GM12878 (cell line): ENCODE data around the gene RASA1. TPM values are rescaled to one million over a fixed set of nuclear protein-coding genes. Genes with fewer than 3 reads are reported as not detected.

Source experiments
- ATAC-seq: fragments of 200-7000 bp; cut with Tn5 transposase; 3 replicates; pipeline ENCODE4 v1.9.1; 2020; ENCODE audit warnings: mild to moderate bottlenecking, moderate library complexity
- Bru-seq: library from RNA; stranded (reverse); fragments of 400-500 nt; gene quantifications from one replicate; lab custom pipeline; 2021; lab: Mats Ljungman, UMichigan
- BruChase-seq, 2 experiments: library from RNA; stranded (reverse); fragments of 400-500 nt; gene quantifications; one replicate each; lab custom pipeline; 2021; lab: Mats Ljungman, UMichigan
- BruUV-seq: library from RNA; stranded (reverse); fragments of 400-500 nt; replicated peaks from 2 replicates; lab custom pipeline; 2021; lab: Mats Ljungman, UMichigan
- CTCF ChIA-PET: fragments of 300-600 bp; sonication (Branson Sonifier 250); formaldehyde crosslinking; extraction: SDS; loops from one replicate; lab custom pipeline; 2021; ENCODE audit warnings: inconsistent platforms; lab: Yijun Ruan, JAX
- POLR2A ChIA-PET: fragments of 350-600 bp; formaldehyde crosslinking; extraction: SDS; loops from one replicate; lab custom pipeline; 2021; ENCODE audit warnings: inconsistent platforms; lab: Charles Lee
- RAD21 ChIA-PET: fragments of 300-600 bp; sonication (Branson Sonifier 250); formaldehyde crosslinking; loops from one replicate; lab custom pipeline; 2023; ENCODE audit warnings: antibody characterized with exemption; ENCODE audit not compliant: unreplicated experiment; lab: Charles Lee
- SMC1A ChIA-PET: fragments of 300-600 bp; sonication (Branson Sonifier 250); formaldehyde crosslinking; loops from one replicate; lab custom pipeline; 2023; ENCODE audit not compliant: unreplicated experiment, uncharacterized antibody; lab: Charles Lee
- DNase-seq: peaks from one replicate; pipeline ENCODE4 v3.0.0-alpha.2; 2011; ENCODE audit warnings: low read depth, low spot score
- FAIRE-seq: peaks from 3 replicates; lab custom pipeline; 2011; peaks lifted over from hg19 to GRCh38; lab: Jason Lieb, UNC
- H2AFZ ChIP-seq: 2 replicates; pipeline ENCODE4 v1.6.0; 2011; ENCODE audit warnings: low read depth, low read length, control low read depth; ENCODE audit not compliant: control insufficient read depth
- H3K27ac ChIP-seq: 2 replicates; pipeline ENCODE4 v1.5.1; 2011; ENCODE audit warnings: control low read depth; ENCODE audit not compliant: control insufficient read depth, insufficient read depth
- H3K27me3 ChIP-seq, 2 experiments: replicated peaks in 1 of 2; 2 replicates each; pipeline versions ENCODE4 v1.6.0 to v1.6.1; 2011; ENCODE audit warnings: low read length in 1 of 2; ENCODE audit not compliant: control insufficient read depth in 2 of 2, insufficient read depth in 2 of 2
- H3K36me3 ChIP-seq, 2 experiments: 2 replicates each; pipeline ENCODE4 v1.5.1; 2011; ENCODE audit warnings: low read length in 1 of 2; ENCODE audit not compliant: control insufficient read depth in 2 of 2, insufficient read depth in 2 of 2
- H3K4me1 ChIP-seq: 2 replicates; pipeline ENCODE4 v1.6.1; 2011; ENCODE audit warnings: mild to moderate bottlenecking, low read length, moderate library complexity, mixed read lengths; ENCODE audit not compliant: control insufficient read depth, insufficient read depth
- H3K4me2 ChIP-seq: 2 replicates; pipeline ENCODE4 v1.6.0; 2011; ENCODE audit warnings: control low read depth; ENCODE audit not compliant: control insufficient read depth, insufficient read depth
- H3K4me3 ChIP-seq: fragments of 200-600 bp; sonication (generic); 2 replicates; pipeline ENCODE4 v1.5.1; 2016
- H3K79me2 ChIP-seq: 2 replicates; pipeline ENCODE4 v1.6.0; 2011; ENCODE audit warnings: low read length; ENCODE audit not compliant: control insufficient read depth, insufficient read depth
- H3K9ac ChIP-seq: 2 replicates; pipeline ENCODE4 v1.8.0; 2011; ENCODE audit warnings: low read length, control low read depth, mixed read lengths; ENCODE audit not compliant: control insufficient read depth, insufficient read depth
- H3K9me3 ChIP-seq: replicated peaks from 3 replicates; pipeline ENCODE4 v1.5.1; 2011; ENCODE audit warnings: mild to moderate bottlenecking, low read length; ENCODE audit not compliant: control insufficient read depth, insufficient read depth
- H4K20me1 ChIP-seq: 2 replicates; pipeline ENCODE4 v1.6.0; 2011; ENCODE audit not compliant: control insufficient read depth, insufficient read depth
- ATF3 ChIP-seq: IDR thresholded peaks from 2 replicates; pipeline ENCODE4 v1.6.1; 2011; ENCODE audit warnings: low read depth, mild to moderate bottlenecking, low read length, moderate library complexity, borderline replicate concordance; ENCODE audit errors: extremely low read depth
- HSF1 ChIP-seq: fragments of 150-350 bp; IDR thresholded peaks from 2 replicates; pipeline ENCODE4 v1.6.1; 2014; ENCODE audit warnings: mild to moderate bottlenecking, low read depth, low read length
- MYC ChIP-seq: IDR thresholded peaks from 2 replicates; pipeline ENCODE4 v1.6.1; 2011; ENCODE audit warnings: mild to moderate bottlenecking, low read length, moderate library complexity, inconsistent platforms; ENCODE audit not compliant: insufficient read depth, insufficient replicate concordance, insufficient read length, severe bottlenecking
- PBX3 ChIP-seq: IDR thresholded peaks from 2 replicates; pipeline ENCODE4 v1.6.1; 2011; ENCODE audit warnings: mild to moderate bottlenecking, low read depth, low read length, moderate library complexity; ENCODE audit not compliant: insufficient replicate concordance
- POU2F2 ChIP-seq: IDR thresholded peaks from 3 replicates; pipeline ENCODE4 v1.6.1; 2011; ENCODE audit warnings: low read depth, mild to moderate bottlenecking, low read length, borderline replicate concordance
- RBBP5 ChIP-seq: fragments of 200-600 bp; sonication (generic); conservative IDR thresholded peaks from 2 replicates; pipeline ENCODE4 v1.6.1; 2016
- STAT3 ChIP-seq: IDR thresholded peaks from 2 replicates; pipeline ENCODE4 v1.6.1; 2011; ENCODE audit warnings: low read depth, low read length, improper control_type of control experiment
- USF2 ChIP-seq: IDR thresholded peaks from 2 replicates; pipeline ENCODE4 v1.6.1; 2011; ENCODE audit warnings: low read depth, low read length, improper control_type of control experiment, borderline replicate concordance
- ZNF274 ChIP-seq: IDR thresholded peaks from one replicate; pipeline ENCODE4 v1.8.0; 2011; ENCODE audit not compliant: insufficient read length, insufficient read depth
- WGBS: methylation state at CpG from one replicate; pipeline ENCODE4 v1.1.6; 2016; ENCODE audit warnings: low lambda C conversion rate; ENCODE audit not compliant: insufficient replicate concordance, insufficient coverage; ENCODE audit errors: missing lambda C conversion rate; 5-methylcytosine and 5-hydroxymethylcytosine counted together
- in situ Hi-C: fragments of 300-500 bp; cut with MboI; formaldehyde crosslinking; loops from 9 replicates; pipeline ENCODE4 v1.14.3; 2018; ENCODE audit warnings: mixed read lengths
- intact Hi-C: fragments of 100-400 bp; cut with micrococcal nuclease; formaldehyde crosslinking; loops from one replicate; pipeline ENCODE4 v1.14.2; 2022; ENCODE audit not compliant: unreplicated experiment
- long read RNA-seq, 2 experiments: library from polyadenylated mRNA; unstranded; transcript quantifications; one replicate each; pipeline ENCODE4 v2.0.0, GENCODE V29; 2019 to 2020
- polyA minus RNA-seq, 3 experiments: library from RNA; depleted of rRNA, polyadenylated mRNA; stranded (reverse); fragments of >200 nt; gene quantifications; 2 replicates each; pipeline ENCODE4 v1.2.3, GENCODE V29; 2011
- polyA plus RNA-seq, 11 experiments: library from polyadenylated mRNA; depleted of rRNA in 4 of 11; unstranded in 6 of 11; stranded (reverse) in 5 of 11; fragments of >200 nt; fragmentation: Nextera tagmentation in 4 of 11; fragmentation: Illumina TruSeq in 1 of 11; extraction: Ambion mirVana in 4 of 11; extraction: Trizol in 1 of 11; gene quantifications; 1 replicate in 1 of 11; 2 replicates in 10 of 11; pipeline versions ENCODE4 v1.2.1 to v1.2.3, GENCODE V29; 2011 to 2016; ENCODE audit warnings: inconsistent platforms in 2 of 11, missing spikeins in 2 of 11, low read depth in 1 of 11
- total RNA-seq, 4 experiments: library from RNA; depleted of rRNA in 3 of 4; stranded (reverse); fragments of >200 nt in 3 of 4; fragmentation: Illumina TruSeq in 1 of 4; extraction: Trizol in 1 of 4; gene quantifications; 2 replicates each; pipeline versions ENCODE4 v1.2.1 to v1.2.3, GENCODE V29; 2013 to 2021
- TF ChIP-seq, protein P1 (sequence below): fragments of 450-650 bp; IDR thresholded peaks from 2 replicates; pipeline ENCODE4 v1.6.1; 2018; ENCODE audit warnings: borderline replicate concordance, mild to moderate bottlenecking; ENCODE audit not compliant: partially characterized antibody

The RASA1 gene
- 125 and 130 TPM in 2 replicates for total RNA-seq (2013; cell fraction: nucleolus; rRNA removed)
- total RNA-seq (2014; rRNA removed) (23.3 and 27.1 TPM in 2 replicates), total RNA-seq (2014; rRNA removed; fragmentation: Illumina TruSeq; extraction: Trizol) (20.3 and 22.4 TPM in 2 replicates), total RNA-seq (2021) (26.1 and 26.9 TPM in 2 replicates), polyA plus RNA-seq (2011; rRNA removed) (72.3 and 101 TPM in 2 replicates), polyA plus RNA-seq (2014; fragmentation: Illumina TruSeq; extraction: Trizol) (33.6 and 42.6 TPM in 2 replicates), polyA plus RNA-seq (2014; fragmentation: Nextera tagmentation; extraction: Ambion mirVana) (10 to 100 TPM in 1 of 2 experiments, 1 to 10 TPM in 1; 7.8 to 12.0 TPM), polyA plus RNA-seq (2014; rRNA removed) (21.7 and 26.7 TPM in 2 replicates), polyA plus RNA-seq (2016; fragmentation: Nextera tagmentation; extraction: Ambion mirVana) (10 to 100 TPM; 18.4 to 18.9 TPM), polyA minus RNA-seq (2011; rRNA and poly(A)+ RNA removed) (51.4 and 59.8 TPM in 2 replicates), Bru-seq, nascent RNA (percentile 89 among the genes with signal in this experiment), BruChase-seq, experiment 1, labeled RNA remaining after a 6-hour chase (percentile 86 among the genes with signal in this experiment), BruChase-seq, experiment 2, labeled RNA remaining after a 2-hour chase (percentile 89 among the genes with signal in this experiment)
- polyA plus RNA-seq (2011; ENCODE audit: low read depth) = 12.6 TPM
- polyA plus RNA-seq (2011; cell fraction: cytosol; rRNA removed) = 31.1 and 32.2 TPM in 2 replicates
- polyA plus RNA-seq (2011; cell fraction: nucleus; rRNA removed) = 80.1 and 92.8 TPM in 2 replicates
- polyA plus RNA-seq (2012) = 18.4 and 36.3 TPM in 2 replicates
- 14.6 and 15.7 TPM in 2 replicates for polyA minus RNA-seq (2011; cell fraction: cytosol; rRNA and poly(A)+ RNA removed)
- 52.3 and 87.1 TPM in 2 replicates for polyA minus RNA-seq (2011; cell fraction: nucleus; rRNA and poly(A)+ RNA removed)
- long read RNA-seq, experiment 1, partial matches to known transcripts = 1 of 1 reads
- long read RNA-seq, experiment 1, other reads (novel, unspliced or antisense) = 0 of 1 reads
- long read RNA-seq, experiment 2, partial matches to known transcripts = 27 of 38 reads
- long read RNA-seq, experiment 2, other reads (novel, unspliced or antisense) = 9 of 38 reads

- no TSS peak for BruUV-seq
- ChIA-PET SMC1A (interaction anchor here (0.6 to 4.1 kb wide), 16 partner anchors 16 to 257 kb away, joined by 3 to 39 read pairs (median 4); no protein-coding TSS in a partner anchor), POLR2A (interaction anchor here (0.6 to 2.5 kb wide), 15 partner anchors 11 to 197 kb away, joined by 3 to 17 read pairs (median 6); no protein-coding TSS in a partner anchor), RAD21 (interaction anchor here (0.6 to 3.8 kb wide), 15 partner anchors 12 to 198 kb away, joined by 3 to 26 read pairs (median 4); no protein-coding TSS in a partner anchor), CTCF (interaction anchor here (0.6 to 2.6 kb wide), 5 partner anchors 11 to 197 kb away, joined by 3 to 17 read pairs (median 5); no protein-coding TSS in a partner anchor)
- Histone ChIP-seq H3K36me3 (peaks cover 0 to 5% of the 10 kb centered on the region in 2 experiments; a peak in 1 of 4 replicates), H3K27ac (peak within 1 kb of the TSS; percentile 94), H3K27me3 (no peaks in the 10 kb centered on the region), H3K4me3 (peak within 1 kb of the TSS; percentile 98), H4K20me1 (no peaks in the 10 kb centered on the region), H3K79me2 (peaks cover 47% of the 10 kb centered on the region), H3K4me2 (peak within 1 kb of the TSS; percentile 54), H2AFZ (peak within 1 kb of the TSS; percentile 85), H3K9me3 (no peaks in the 10 kb centered on the region; the same call in 2 of the 3 replicates), H3K9ac (peak within 1 kb of the TSS; percentile 90), H3K4me1 (no peaks in the 10 kb centered on the region)
- ATAC-seq (peak; percentile 74), FAIRE-seq (peak; percentile 94), DNase-seq (peak; percentile 76)
- WGBS = under 1% methylated on average over 28 of the region's 46 CpGs
- intact Hi-C loops (loop anchor here (1.0 to 10.0 kb wide), 6 partner anchors 36 to 197 kb away; no protein-coding TSS in a partner anchor), in situ Hi-C loops (no loop called here)
- TF ChIP-seq ZNF274 = no peak
- TF ChIP-seq RBBP5 = no peak
- TF ChIP-seq HSF1 = no peak
- no peak for TF ChIP-seq MYC
- no peak for TF ChIP-seq USF2
- TF ChIP-seq ATF3 = no peak
- TF ChIP-seq STAT3 = no peak
- TF ChIP-seq POU2F2 = no peak; the same call in 2 of the 3 replicates
- TF ChIP-seq PBX3 = no peak
- TF ChIP-seq, protein P1, sequence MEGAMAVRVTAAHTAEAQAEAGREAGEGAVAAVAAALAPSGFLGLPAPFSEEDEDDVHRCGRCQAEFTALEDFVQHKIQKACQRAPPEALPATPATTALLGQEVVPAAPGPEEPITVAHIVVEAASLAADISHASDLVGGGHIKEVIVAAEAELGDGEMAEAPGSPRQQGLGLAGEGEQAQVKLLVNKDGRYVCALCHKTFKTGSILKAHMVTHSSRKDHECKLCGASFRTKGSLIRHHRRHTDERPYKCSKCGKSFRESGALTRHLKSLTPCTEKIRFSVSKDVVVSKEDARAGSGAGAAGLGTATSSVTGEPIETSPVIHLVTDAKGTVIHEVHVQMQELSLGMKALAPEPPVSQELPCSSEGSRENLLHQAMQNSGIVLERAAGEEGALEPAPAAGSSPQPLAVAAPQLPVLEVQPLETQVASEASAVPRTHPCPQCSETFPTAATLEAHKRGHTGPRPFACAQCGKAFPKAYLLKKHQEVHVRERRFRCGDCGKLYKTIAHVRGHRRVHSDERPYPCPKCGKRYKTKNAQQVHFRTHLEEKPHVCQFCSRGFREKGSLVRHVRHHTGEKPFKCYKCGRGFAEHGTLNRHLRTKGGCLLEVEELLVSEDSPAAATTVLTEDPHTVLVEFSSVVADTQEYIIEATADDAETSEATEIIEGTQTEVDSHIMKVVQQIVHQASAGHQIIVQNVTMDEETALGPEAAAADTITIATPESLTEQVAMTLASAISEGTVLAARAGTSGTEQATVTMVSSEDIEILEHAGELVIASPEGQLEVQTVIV = no peak
Measured at GRCh38 chr5:87267574-87268125, at the start of gene RASA1. TSS of gene RASA1 (plus strand) at chr5:87267883. CDS start at chr5:87268452, 569 bp downstream.
